HCT116 (cell line): ENCODE data around the gene IL1RL1. TPM values are rescaled to one million over a fixed set of nuclear protein-coding genes. Genes with fewer than 3 reads are reported as not detected.

Source experiments
- ATAC-seq: fragments of 200-7000 bp; cut with Tn5 transposase; 2 replicates; pipeline ENCODE4 v1.9.1; 2020; ENCODE audit warnings: mild to moderate bottlenecking, moderate library complexity
- BruUV-seq: library from RNA; stranded (reverse); fragments of 400-500 nt; replicated peaks from 2 replicates; lab custom pipeline; 2021; lab: Mats Ljungman, UMichigan
- CTCF ChIA-PET: fragments of 300-600 bp; sonication (Branson Sonifier 250); formaldehyde crosslinking; loops from one replicate; lab custom pipeline; 2021; ENCODE audit warnings: antibody characterized with exemption; lab: Charles Lee
- POLR2A ChIA-PET: fragments of 300-600, 350-600 bp; sonication (Branson Sonifier 250); formaldehyde crosslinking; loops from one replicate; lab custom pipeline; 2021; ENCODE audit warnings: antibody characterized with exemption; lab: Charles Lee
- RAD21 ChIA-PET, 2 experiments: fragments of 300-600 bp; sonication (Branson Sonifier 250); formaldehyde crosslinking; loops; one replicate each; lab custom pipeline; 2023; ENCODE audit warnings: low total read pairs in 2 of 2; ENCODE audit not compliant: uncharacterized antibody in 2 of 2, unreplicated experiment in 2 of 2, low non-redundant PET in 1 of 2; lab: Charles Lee
- DNase-seq: peaks from one replicate; pipeline ENCODE4 v3.0.0-alpha.2; 2010; ENCODE audit warnings: low read depth, low spot score
- H2AFZ ChIP-seq: fragments of 200-600 bp; shearing (Covaris generic), sonication (generic); 2 replicates; pipeline ENCODE4 v1.6.1; 2017; ENCODE audit warnings: low read depth, mixed run types, mixed read lengths, antibody characterized with exemption, low read length; ENCODE audit not compliant: poor library complexity, severe bottlenecking
- H3K27ac ChIP-seq: 2 replicates; pipeline ENCODE4 v1.5.1; 2012; ENCODE audit warnings: low read depth, low read length
- H3K27me3 ChIP-seq: fragments of 200-600 bp; sonication (generic); 2 replicates; pipeline ENCODE4 v1.6.1; 2016; ENCODE audit warnings: mixed run types, low read length, mixed read lengths; ENCODE audit not compliant: insufficient read depth
- H3K36me3 ChIP-seq, 2 experiments: fragments of 200-500 bp in 1 of 2; fragments of 200-600 bp in 1 of 2; sonication (Bioruptor generic) in 1 of 2; sonication (generic) in 1 of 2; 2 replicates each; pipeline versions ENCODE4 v1.5.1 to v1.6.1; 2014 to 2016; ENCODE audit warnings: low read length in 2 of 2, inconsistent platforms in 1 of 2, mixed read lengths in 1 of 2, mixed run types in 1 of 2; ENCODE audit not compliant: insufficient read depth in 2 of 2, control insufficient read depth in 1 of 2
- H3K4me1 ChIP-seq, 2 experiments: fragments of 200-600 bp in 1 of 2; sonication (generic) in 1 of 2; 2 replicates each; pipeline versions ENCODE4 v1.5.1 to v1.6.1; 2012 to 2017; ENCODE audit warnings: low read length in 2 of 2, inconsistent platforms in 1 of 2, mild to moderate bottlenecking in 1 of 2, mixed read lengths in 1 of 2, mixed run types in 1 of 2, moderate library complexity in 1 of 2; ENCODE audit not compliant: insufficient read depth in 2 of 2, control insufficient read depth in 1 of 2
- H3K4me2 ChIP-seq: fragments of 200-600 bp; sonication (generic); 2 replicates; pipeline ENCODE4 v1.6.1; 2017; ENCODE audit warnings: mixed run types, low read length, mixed read lengths
- H3K4me3 ChIP-seq, 2 experiments: fragments of 200-600 bp in 1 of 2; sonication (generic) in 1 of 2; replicated peaks in 1 of 2; 2 replicates each; pipeline ENCODE4 v1.5.1; 2011 to 2016; ENCODE audit warnings: low read length in 2 of 2, control low read depth in 1 of 2, low read depth in 1 of 2, mild to moderate bottlenecking in 1 of 2, mixed read lengths in 1 of 2, mixed run types in 1 of 2
- H3K79me2 ChIP-seq: fragments of 200-600 bp; sonication (generic); 2 replicates; pipeline ENCODE4 v1.6.1; 2017; ENCODE audit warnings: mild to moderate bottlenecking, mixed run types, low read length, moderate library complexity, mixed read lengths; ENCODE audit not compliant: insufficient read depth
- H3K9ac ChIP-seq: fragments of 200-600 bp; sonication (generic); 2 replicates; pipeline ENCODE4 v1.6.1; 2016; ENCODE audit warnings: low read length, mixed read lengths
- H3K9me2 ChIP-seq: fragments of 200-600 bp; sonication (generic), shearing (Covaris generic); 2 replicates; pipeline ENCODE4 v1.6.1; 2017; ENCODE audit warnings: mixed run types, mild to moderate bottlenecking, moderate library complexity; ENCODE audit not compliant: insufficient read depth
- H3K9me3 ChIP-seq, 2 experiments: fragments of 200-500 bp in 1 of 2; fragments of 200-600 bp in 1 of 2; sonication (Bioruptor generic) in 1 of 2; sonication (generic) in 1 of 2; 2 replicates each; pipeline ENCODE4 v1.6.1; 2014 to 2017; ENCODE audit warnings: low read length in 2 of 2, mixed read lengths in 2 of 2, inconsistent platforms in 1 of 2, low read depth in 1 of 2, mild to moderate bottlenecking in 1 of 2, mixed run types in 1 of 2, moderate library complexity in 1 of 2; ENCODE audit not compliant: control insufficient read depth in 1 of 2, insufficient read depth in 1 of 2
- H4K20me1 ChIP-seq: fragments of 200-600 bp; sonication (generic), shearing (Covaris generic); 2 replicates; pipeline ENCODE4 v1.6.1; 2017; ENCODE audit warnings: mixed run types, mild to moderate bottlenecking, moderate library complexity; ENCODE audit not compliant: insufficient read depth
- CEBPB ChIP-seq: IDR thresholded peaks from 2 replicates; pipeline ENCODE4 v1.6.1; 2012; ENCODE audit warnings: low read depth
- EGR1 ChIP-seq: IDR thresholded peaks from 2 replicates; pipeline ENCODE4 v1.6.1; 2012; ENCODE audit warnings: low read depth
- ELF1 ChIP-seq: IDR thresholded peaks from 2 replicates; pipeline ENCODE4 v1.6.1; 2012; ENCODE audit warnings: low read depth, borderline replicate concordance
- FOSL1 ChIP-seq: IDR thresholded peaks from 2 replicates; pipeline ENCODE4 v1.6.1; 2012; ENCODE audit warnings: low read depth
- POLR2A ChIP-seq: IDR thresholded peaks from 2 replicates; pipeline ENCODE4 v1.7.0; 2011; ENCODE audit warnings: borderline replicate concordance; ENCODE audit not compliant: insufficient read depth, insufficient read length; ENCODE audit errors: extremely low read depth
- RAD21 ChIP-seq: IDR thresholded peaks from 2 replicates; pipeline ENCODE4 v1.6.1; 2012; ENCODE audit warnings: low read depth, mild to moderate bottlenecking
- SP1 ChIP-seq: IDR thresholded peaks from 2 replicates; pipeline ENCODE4 v1.6.1; 2012; ENCODE audit warnings: low read depth
- SRF ChIP-seq: IDR thresholded peaks from 2 replicates; pipeline ENCODE4 v1.6.1; 2012; ENCODE audit warnings: low read depth
- TCF7L2 ChIP-seq: IDR thresholded peaks from 2 replicates; pipeline ENCODE4 v1.7.0; 2011; ENCODE audit warnings: borderline replicate concordance, inconsistent platforms; ENCODE audit not compliant: insufficient read depth, insufficient read length; ENCODE audit errors: extremely low read depth
- YY1 ChIP-seq: IDR thresholded peaks from 2 replicates; pipeline ENCODE4 v1.6.1; 2011; ENCODE audit warnings: low read length, low read depth, moderate library complexity, mild to moderate bottlenecking; ENCODE audit not compliant: insufficient replicate concordance; ENCODE audit errors: extremely low read depth
- ZNF274 ChIP-seq: fragments of 200-500 bp; sonication (Bioruptor generic); IDR thresholded peaks from 2 replicates; pipeline ENCODE4 v1.6.1; 2014; ENCODE audit warnings: mild to moderate bottlenecking, low read depth, low read length, inconsistent platforms
- intact Hi-C: fragments of 100-400 bp; cut with micrococcal nuclease; formaldehyde crosslinking; loops from 2 replicates; pipeline ENCODE4 v1.10.0; 2022
- total RNA-seq: library from RNA; stranded (reverse); gene quantifications from one replicate; pipeline ENCODE4 v1.2.1, GENCODE V29; 2021; ENCODE audit not compliant: unreplicated experiment
- TF ChIP-seq, protein P1 (sequence below): IDR thresholded peaks from 2 replicates; pipeline ENCODE4 v1.6.1; 2011; ENCODE audit warnings: mild to moderate bottlenecking, low read length, moderate library complexity; ENCODE audit not compliant: insufficient replicate concordance; ENCODE audit errors: extremely low read depth
- TF ChIP-seq, protein P2 (sequence below): IDR thresholded peaks from 2 replicates; pipeline ENCODE4 v1.6.1; 2012
- TF ChIP-seq, protein P3 (sequence below): IDR thresholded peaks from 2 replicates; pipeline ENCODE4 v1.6.1; 2012; ENCODE audit warnings: low read depth

IL1RL1 gene
- total RNA-seq, 1 experiment from 2014 or later = not detected

DNA sequence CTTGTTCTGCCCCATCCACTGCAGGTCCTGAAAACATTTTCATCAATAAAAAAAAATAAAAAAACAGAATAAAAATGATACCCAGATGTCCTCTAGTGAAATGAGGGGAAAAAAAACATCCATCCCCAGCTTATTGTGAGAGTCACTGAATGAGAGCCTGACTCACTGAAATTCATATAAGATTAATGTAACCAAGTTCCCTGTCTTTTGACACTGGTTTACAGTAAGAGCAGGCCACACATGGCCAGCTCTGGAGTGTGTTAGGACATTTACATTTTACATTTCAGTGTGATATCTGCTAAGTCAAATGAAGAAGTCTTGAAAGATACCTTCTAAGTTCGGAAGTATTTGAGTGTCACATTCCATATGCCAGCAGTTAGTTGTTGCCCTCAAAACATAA is 23.1 kb downstream of the IL1RL1 start:
- H3K9me2 ChIP-seq = peaks cover 6% of the 10 kb centered on the region; the same call in 1 of the 2 replicates
- intact Hi-C loops = no loop called here
- H3K27me3 ChIP-seq = no peaks in the 10 kb centered on the region
- H3K79me2 ChIP-seq = no peaks in the 10 kb centered on the region
- BruUV-seq = no TSS peak
- no peak for DNase-seq
- peaks cover 0 to 5% of the 10 kb centered on the region in 2 experiments; a peak in 1 of 4 replicates for H3K9me3 ChIP-seq
- ChIA-PET POLR2A (no interaction called here), RAD21 (no interaction called here), CTCF (no interaction called here)
- H3K4me1 ChIP-seq = no peaks in the 10 kb centered on the region
- no peak for ATAC-seq
- no peak overlapping the region for H2AFZ ChIP-seq
- H4K20me1 ChIP-seq = no peaks in the 10 kb centered on the region
- no peaks in the 10 kb centered on the region for H3K36me3 ChIP-seq
- H3K4me2 ChIP-seq = no peak overlapping the region
- H3K9ac ChIP-seq = no peak overlapping the region
- no peak overlapping the region for H3K4me3 ChIP-seq
- H3K27ac ChIP-seq = no peak overlapping the region
- TF ChIP-seq ELF1 (no peak), SP1 (no peak), RAD21 (no peak), SRF (no peak), TCF7L2 (no peak), POLR2A (no peak), EGR1 (no peak), YY1 (no peak), FOSL1 (no peak), ZNF274 (no peak), CEBPB (no peak)
- TF ChIP-seq, protein P1, sequence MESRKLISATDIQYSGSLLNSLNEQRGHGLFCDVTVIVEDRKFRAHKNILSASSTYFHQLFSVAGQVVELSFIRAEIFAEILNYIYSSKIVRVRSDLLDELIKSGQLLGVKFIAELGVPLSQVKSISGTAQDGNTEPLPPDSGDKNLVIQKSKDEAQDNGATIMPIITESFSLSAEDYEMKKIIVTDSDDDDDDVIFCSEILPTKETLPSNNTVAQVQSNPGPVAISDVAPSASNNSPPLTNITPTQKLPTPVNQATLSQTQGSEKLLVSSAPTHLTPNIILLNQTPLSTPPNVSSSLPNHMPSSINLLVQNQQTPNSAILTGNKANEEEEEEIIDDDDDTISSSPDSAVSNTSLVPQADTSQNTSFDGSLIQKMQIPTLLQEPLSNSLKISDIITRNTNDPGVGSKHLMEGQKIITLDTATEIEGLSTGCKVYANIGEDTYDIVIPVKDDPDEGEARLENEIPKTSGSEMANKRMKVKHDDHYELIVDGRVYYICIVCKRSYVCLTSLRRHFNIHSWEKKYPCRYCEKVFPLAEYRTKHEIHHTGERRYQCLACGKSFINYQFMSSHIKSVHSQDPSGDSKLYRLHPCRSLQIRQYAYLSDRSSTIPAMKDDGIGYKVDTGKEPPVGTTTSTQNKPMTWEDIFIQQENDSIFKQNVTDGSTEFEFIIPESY = no peak
- TF ChIP-seq, protein P2, sequence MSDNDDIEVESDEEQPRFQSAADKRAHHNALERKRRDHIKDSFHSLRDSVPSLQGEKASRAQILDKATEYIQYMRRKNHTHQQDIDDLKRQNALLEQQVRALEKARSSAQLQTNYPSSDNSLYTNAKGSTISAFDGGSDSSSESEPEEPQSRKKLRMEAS = no peak
- TF ChIP-seq, protein P3, sequence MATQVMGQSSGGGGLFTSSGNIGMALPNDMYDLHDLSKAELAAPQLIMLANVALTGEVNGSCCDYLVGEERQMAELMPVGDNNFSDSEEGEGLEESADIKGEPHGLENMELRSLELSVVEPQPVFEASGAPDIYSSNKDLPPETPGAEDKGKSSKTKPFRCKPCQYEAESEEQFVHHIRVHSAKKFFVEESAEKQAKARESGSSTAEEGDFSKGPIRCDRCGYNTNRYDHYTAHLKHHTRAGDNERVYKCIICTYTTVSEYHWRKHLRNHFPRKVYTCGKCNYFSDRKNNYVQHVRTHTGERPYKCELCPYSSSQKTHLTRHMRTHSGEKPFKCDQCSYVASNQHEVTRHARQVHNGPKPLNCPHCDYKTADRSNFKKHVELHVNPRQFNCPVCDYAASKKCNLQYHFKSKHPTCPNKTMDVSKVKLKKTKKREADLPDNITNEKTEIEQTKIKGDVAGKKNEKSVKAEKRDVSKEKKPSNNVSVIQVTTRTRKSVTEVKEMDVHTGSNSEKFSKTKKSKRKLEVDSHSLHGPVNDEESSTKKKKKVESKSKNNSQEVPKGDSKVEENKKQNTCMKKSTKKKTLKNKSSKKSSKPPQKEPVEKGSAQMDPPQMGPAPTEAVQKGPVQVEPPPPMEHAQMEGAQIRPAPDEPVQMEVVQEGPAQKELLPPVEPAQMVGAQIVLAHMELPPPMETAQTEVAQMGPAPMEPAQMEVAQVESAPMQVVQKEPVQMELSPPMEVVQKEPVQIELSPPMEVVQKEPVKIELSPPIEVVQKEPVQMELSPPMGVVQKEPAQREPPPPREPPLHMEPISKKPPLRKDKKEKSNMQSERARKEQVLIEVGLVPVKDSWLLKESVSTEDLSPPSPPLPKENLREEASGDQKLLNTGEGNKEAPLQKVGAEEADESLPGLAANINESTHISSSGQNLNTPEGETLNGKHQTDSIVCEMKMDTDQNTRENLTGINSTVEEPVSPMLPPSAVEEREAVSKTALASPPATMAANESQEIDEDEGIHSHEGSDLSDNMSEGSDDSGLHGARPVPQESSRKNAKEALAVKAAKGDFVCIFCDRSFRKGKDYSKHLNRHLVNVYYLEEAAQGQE = no peak
